Suppressor macrophage treated with lipopolysaccharide for 1 hour (primary cell): ENCODE results near the gene PLPP4.

ENCODE experiments used
- DNase-seq, 3 donors: peaks; one replicate each; pipeline ENCODE4 v3.0.0-alpha.2; 2020 to 2022

PLPP4 gene

DNA sequence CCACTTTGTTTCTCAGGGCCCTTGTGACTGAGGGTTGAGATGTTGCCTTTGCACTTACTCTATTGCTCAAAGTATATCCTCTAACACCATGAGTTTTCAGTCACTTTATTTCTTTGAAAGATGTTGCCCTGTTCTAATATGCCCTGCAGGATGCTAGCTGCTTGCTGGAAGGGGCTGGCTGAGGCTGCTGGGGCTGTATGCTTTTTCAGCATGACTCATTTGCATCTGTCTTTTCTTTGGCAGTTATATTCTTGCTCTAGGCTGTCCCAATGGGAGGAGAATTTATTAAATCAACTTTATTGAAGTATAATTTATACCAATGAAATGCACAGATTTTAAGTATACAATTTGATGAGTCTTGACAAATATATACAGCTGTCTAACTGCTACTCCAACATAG is 157.7 kb downstream of the PLPP4 start:
- no peak for DNase-seq

DNA sequence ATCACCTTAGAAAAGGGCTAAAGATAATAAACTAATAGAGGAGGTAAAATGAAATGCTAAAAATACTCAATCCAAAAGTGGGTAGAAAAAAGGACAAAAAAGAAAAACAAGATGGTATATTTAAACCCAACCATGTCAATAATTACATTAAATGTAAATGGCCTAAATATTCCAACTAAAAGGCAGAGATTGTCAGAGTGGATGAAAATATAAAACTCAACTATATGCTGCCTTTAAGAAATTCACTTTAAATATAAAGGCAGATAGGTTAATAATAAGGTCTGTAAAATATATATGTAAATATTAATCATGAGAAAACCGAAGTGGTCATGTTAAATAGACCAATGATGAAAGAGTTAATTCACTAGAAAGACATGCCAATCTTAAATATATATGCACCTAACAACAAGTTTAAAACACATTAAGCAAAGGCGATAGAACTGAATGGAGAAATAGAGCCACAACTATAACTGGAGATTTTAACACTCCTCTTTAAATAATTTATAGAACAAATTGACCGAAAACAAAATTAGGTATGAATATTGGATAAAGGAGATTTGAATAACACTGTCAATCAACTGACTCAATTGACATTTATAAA is 159.4 kb downstream of the PLPP4 start:
- DNase-seq: no peak

DNA sequence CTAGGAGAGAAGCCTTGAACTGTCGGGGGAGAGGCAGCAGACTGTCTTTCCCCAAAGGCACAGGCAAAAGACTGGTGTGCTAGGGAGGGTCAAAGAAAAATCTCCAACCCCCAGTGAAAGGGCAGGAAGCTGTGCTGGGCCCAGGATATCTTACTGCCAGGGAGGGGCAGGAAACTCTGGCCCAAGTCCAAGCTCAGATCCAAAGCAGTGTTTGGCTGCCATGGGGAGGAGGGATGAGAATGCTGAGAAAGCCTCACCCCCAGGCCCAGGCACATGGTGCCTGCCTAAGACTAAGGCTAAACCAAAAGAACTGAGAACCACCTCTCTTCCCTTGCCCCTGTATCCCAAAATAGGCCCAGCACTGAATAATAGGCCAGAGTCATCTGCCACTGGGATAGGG is 171.2 kb downstream of the PLPP4 start:
- DNase-seq: no peak

GRCh38 chr10:120630266-120630665 is 173.2 kb downstream of the PLPP4 start:
- no peak for DNase-seq

GRCh38 chr10:120632047-120632446 is 175.0 kb downstream of the PLPP4 start:
- DNase-seq: no peak

GRCh38 chr10:120632942-120633341 is 175.9 kb downstream of the PLPP4 start:
- no peak for DNase-seq

DNA sequence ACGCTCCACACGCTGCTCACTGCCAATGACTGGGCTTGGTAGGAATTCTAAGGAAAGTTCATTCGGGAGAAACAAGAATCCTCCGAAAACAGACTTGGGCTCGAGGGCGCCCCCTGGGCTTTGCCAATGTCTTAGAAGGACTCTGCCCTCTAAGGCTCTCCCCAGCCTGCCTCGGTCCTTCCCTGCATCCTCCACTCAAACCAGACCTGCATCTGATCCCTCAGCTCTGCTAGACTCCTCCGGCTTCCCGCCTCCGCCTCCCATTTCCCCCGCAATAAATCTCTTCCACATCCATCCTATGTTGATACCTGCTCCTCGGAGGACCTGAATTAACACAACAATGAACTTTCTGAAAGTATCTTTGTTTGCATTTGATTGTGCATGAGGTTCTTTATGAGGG is 177.6 kb downstream of the PLPP4 start:
- no peak for DNase-seq
